GM21619 (cell line): ENCODE data around the gene NOP14.
A peak's percentile ranks its signal among the peaks of the same experiment; 100 is the strongest.
"Not testable (repeated sequence)": the region's sequence is repeated elsewhere in the genome, so short reads cannot be mapped to it uniquely, and the experiment has no call there.

Source experiments
- ATAC-seq: cut with Tn5 transposase; IDR thresholded peaks from one replicate; pipeline ENCODE4 v1.9.1; 2021; ENCODE audit not compliant: unreplicated experiment

Gene NOP14

DNA sequence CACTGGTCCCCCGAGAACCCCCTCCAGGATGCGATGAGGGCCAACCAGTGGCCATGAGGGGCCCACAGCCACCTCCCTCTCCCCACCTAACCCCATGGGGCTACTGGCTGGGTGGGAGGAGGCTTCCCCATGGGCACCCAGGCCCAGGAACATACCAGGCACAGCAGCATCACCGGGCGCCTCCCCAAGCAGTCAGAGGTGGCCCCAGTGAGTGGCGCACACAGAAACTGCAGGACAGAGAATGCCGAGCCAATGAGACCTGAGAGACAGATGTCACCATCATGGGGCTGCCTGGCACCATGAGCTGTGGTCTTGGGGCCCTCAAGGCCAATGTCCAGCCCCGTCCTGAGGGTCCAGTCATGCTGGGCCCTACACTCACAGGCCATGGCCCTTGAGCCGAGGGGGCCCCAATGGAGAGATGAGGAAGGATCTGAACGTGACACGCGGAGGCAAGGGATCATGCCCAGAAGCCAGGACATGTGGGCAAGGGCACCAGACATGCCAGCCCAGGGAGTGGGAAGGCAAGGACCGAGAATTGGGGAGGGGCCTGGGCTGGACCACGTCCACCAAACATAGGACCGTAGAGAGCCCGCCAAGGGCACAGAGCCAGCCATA, 30.1 kb downstream of the NOP14 start:
- ATAC-seq, result no peak

GRCh38 chr4:2932321-2932950, 30.8 kb downstream of the NOP14 start:
- ATAC-seq, result no peak

DNA sequence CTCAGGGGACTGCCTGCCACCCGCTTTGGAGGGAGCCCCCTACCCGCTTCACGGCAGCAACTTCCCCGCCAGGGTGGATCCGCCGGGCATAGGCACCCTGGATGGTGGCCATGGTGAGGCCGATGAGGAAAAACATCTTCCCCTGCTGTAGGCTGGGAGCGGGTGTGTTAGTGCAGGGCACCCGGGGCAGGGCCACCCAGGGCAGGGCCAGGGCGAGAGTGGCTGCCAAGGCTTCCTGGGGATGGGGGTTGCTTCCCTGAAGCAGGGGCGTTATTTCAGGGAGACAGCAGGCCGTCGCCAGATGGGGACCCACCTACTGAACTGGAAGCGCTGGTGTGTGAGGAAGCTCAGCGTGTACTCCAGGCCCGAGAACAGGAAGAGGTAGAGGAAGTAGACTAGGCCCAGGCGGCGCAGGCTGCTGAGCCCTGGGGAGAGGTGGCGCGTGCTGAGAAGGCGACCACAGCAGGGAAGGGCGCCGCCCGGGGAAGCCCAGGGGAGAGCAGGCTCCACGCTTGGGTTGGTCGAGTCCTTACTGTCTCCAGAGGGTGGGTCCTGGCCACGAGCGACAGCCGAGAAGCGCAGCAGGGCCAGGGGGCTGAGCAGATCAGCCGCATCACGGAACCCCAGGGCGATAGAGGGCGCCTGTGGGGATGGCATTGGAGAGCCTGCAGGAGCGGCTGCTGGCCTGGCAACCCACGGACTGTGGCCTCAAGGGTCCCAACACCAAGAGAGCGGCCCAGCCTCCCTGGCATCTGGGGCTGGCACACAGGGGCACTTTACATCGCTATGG, 31.5 kb downstream of the NOP14 start:
- ATAC-seq, result peak; percentile 37

DNA sequence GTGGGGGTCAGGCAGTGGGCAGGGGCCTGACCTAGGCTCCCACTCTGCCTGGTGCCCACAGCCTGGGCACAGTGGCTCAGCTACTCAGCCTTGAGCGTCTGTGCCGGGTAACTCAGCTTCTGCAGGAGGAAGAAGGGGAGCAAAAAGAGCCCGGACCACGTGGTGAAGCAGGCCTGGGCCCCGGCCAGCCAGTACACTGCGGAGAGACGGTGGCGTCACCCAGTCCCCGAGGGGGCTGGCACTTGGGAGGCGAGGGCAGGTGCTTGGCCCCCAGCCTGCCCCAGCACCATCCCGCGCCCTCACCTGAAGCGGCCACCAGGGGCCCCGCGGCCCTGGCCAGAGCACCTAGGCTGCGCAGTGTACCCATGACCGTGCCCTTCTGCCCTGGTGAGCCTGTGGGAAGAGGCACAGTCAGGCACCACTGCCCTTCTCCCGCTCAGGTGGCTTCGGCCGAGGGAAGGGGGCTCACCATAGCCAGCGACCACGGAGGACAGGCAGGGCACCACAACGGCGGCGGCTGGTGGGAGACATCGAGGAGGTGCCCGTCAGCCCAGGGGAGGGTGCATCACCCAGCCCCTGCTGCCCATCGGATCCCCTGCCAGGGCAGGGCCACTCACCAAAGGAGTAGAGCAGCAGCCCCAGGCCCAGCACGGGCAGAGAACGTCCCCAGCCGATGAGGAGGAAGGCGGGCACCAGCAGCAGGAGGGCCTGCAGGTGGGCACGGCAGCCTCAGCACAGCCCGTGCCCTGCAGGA, 32.3 kb downstream of the NOP14 start:
- ATAC-seq, result no peak

DNA sequence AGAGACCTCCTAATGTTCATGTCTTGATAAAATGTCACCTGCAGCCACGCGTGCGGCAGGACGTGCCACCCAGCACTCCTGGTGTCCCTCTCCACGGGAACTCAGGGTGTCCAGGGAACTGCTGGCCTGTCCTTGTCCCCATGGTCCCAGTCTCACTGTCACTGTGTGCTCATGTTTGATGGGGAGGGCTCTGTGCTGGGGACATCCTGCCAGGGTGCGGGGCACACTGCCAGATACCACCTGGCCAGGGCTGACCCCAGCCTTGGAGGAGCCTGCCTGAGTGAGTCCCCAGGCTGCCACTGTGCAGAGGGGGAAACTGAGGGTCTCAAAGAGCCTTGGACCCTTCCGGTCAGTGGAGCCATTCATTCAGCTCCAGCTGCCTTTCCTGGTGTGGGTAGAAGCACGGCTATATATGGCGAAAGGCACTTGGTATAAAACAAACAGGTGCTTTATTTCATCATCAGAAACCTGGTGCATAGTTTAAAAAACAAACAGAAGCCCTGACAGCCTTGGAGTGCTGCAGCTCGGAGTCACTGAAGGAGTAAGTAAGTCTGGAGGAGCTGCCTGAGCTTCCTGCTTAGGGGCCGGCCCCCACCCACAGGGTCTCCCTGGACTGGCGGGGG, 33.0 kb downstream of the NOP14 start:
- ATAC-seq, result no peak

DNA sequence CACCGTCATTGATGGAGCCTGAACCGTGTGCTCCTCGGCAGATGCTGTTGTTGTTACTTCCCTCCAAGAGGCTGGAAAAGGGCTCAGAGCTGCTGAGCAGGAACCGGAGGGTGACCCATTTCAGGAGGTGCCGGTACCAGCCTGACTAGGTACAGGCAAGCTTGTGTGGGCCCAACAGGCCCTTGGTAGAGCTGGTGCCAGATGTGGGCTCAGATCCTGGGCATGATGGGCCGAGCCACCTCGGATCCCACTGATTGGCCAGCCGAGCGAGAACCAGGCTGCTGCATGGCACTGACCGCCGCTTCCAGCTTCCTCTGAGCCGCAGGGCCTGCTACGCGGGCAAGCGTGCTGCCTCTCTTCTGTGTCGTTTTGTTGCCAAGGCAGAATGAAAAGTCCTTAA, 33.7 kb downstream of the NOP14 start:
- no peak for ATAC-seq

DNA sequence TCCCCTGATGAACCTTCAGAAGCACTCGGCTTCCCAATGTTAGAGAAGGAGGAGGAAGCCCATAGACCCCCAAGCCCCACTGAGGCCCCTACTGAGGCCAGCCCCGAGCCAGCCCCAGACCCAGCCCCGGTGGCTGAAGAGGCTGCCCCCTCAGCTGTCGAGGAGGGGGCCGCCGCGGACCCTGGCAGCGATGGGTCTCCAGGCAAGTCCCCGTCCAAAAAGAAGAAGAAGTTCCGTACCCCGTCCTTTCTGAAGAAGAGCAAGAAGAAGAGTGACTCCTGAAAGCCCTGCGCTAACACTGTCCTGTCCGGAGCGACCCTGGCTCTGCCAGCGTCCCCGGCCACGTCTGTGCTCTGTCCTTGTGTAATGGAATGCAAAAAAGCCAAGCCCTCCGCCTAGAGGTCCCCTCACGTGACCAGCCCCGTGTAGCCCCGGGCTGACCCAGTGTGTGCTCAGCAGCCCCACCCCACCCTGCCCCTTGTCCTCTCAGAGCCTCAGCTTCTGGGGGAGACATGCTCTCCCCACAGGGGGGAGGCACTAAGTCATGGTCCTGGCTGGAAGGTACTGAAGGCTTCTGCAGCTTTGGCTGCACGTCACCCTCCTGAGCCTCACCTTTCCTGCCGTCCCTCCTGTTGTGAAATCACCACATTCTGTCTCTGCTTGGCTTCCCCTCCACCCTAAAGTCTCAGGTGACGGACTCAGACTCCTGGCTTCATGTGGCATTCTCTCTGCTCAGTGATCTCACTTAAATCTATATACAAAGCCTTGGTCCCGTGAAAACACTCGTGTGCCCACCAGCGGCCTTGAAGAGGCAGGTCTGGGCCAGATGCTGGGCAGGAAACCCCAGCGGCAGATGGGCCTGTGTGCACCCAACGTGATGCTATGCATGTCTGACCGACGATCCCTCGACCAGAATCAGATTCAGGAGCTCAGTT, 34.7 kb downstream of the NOP14 start:
- ATAC-seq, result no peak

DNA sequence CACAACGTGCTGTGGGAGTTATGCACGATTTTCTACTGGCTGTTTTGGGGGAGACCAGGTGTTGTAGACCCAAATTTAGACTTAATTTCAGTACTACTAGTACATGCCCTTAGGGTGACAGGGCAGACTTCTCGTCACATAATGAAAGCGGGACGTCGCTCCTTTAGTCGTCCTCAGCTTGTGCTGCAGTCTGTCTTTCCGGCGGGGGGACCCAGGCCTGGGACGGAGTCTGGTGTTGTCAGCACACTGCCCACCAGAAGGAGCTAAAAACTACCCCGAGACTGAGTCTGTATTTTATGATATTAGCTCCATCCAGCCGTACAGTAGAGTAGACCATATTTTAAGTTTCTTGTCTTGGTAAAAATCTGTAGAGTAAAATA, 35.5 kb downstream of the NOP14 start:
- no peak for ATAC-seq

GRCh38 chr4:2927016-2927695, 36.0 kb downstream of the NOP14 start:
- ATAC-seq, result no peak

GRCh38 chr4:2925931-2926860, 37.0 kb downstream of the NOP14 start:
- ATAC-seq, result no peak

- ATAC-seq, result no peak
Observed at GRCh38 chr4:2925496-2925895, 37.7 kb downstream of the NOP14 start.

GRCh38 chr4:2924765-2925301, 38.4 kb downstream of the NOP14 start:
- ATAC-seq, result no peak

GRCh38 chr4:2924286-2924685, 38.9 kb downstream of the NOP14 start:
- no peak for ATAC-seq

- ATAC-seq, result no peak
Observed at GRCh38 chr4:2923668-2924173, 39.5 kb downstream of the NOP14 start.

GRCh38 chr4:2923141-2923551, 40.1 kb downstream of the NOP14 start:
- ATAC-seq, result no peak

- ATAC-seq, result not testable (repeated sequence)
Observed at GRCh38 chr4:2922453-2923101, 40.6 kb downstream of the NOP14 start.

DNA sequence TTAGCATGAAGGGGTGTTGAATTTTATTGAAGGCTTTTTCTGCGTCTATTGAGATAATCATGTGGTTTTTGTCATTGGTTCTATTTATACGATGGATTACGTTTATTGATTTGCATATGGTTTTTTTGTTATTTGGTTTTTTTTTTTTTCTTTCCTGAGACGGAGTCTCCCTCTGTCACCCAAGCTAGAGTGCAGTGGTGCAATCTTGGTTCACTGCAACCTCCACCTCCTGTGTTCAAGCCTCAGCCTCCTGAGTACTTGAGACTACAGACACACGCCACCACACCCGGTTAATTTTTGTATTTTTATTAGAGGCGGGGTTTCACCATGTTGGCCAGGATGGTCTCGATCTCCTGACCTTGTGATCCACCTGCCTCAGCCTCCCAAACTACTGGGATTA, 44.5 kb downstream of the NOP14 start:
- not testable (repeated sequence) for ATAC-seq
